ENCODE measurements around the gene MYD88.

Gene MYD88

GRCh38 chr3:38139652-38140051 is 1.2 kb downstream of the MYD88 start:
- no peak for TF ChIP-seq TAF1 (IDR thresholded peaks at IDR 0.05; ENCODE audit: low read depth)
- TF ChIP-seq, protein P1, sequence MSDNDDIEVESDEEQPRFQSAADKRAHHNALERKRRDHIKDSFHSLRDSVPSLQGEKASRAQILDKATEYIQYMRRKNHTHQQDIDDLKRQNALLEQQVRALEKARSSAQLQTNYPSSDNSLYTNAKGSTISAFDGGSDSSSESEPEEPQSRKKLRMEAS (IDR thresholded peaks at IDR 0.05): no peak
- TF ChIP-seq ZBTB7A (IDR thresholded peaks at IDR 0.05; ENCODE audit: low read depth): no peak
- TF ChIP-seq RAD21 (IDR thresholded peaks at IDR 0.05; ENCODE audit: low read depth): no peak
- TF ChIP-seq EP300 (IDR thresholded peaks at IDR 0.05; ENCODE audit: borderline replicate concordance): no peak
- no peak for TF ChIP-seq CEBPB (IDR thresholded peaks at IDR 0.05)
- TF ChIP-seq, protein P2, sequence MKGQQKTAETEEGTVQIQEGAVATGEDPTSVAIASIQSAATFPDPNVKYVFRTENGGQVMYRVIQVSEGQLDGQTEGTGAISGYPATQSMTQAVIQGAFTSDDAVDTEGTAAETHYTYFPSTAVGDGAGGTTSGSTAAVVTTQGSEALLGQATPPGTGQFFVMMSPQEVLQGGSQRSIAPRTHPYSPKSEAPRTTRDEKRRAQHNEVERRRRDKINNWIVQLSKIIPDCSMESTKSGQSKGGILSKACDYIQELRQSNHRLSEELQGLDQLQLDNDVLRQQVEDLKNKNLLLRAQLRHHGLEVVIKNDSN (IDR thresholded peaks at IDR 0.05): no peak
- TF ChIP-seq NFIC (IDR thresholded peaks at IDR 0.05): no peak
- no peak for TF ChIP-seq TCF12 (IDR thresholded peaks at IDR 0.05; ENCODE audit: low read depth)
- TF ChIP-seq REST (IDR thresholded peaks at IDR 0.05; ENCODE audit: low read depth): no peak
- TF ChIP-seq TEAD4 (IDR thresholded peaks at IDR 0.05): no peak
- no peak for TF ChIP-seq YY1 (IDR thresholded peaks at IDR 0.05; ENCODE audit: low read depth)
- TF ChIP-seq EGR1 (IDR thresholded peaks at IDR 0.05): no peak
- no peak for TF ChIP-seq CREB1 (IDR thresholded peaks at IDR 0.05; ENCODE audit: low read depth)
- TF ChIP-seq FOXM1 (IDR thresholded peaks at IDR 0.05; ENCODE audit: borderline replicate concordance, low read depth): no peak

GRCh38 chr3:38140326-38141172 is 2.1 kb downstream of the MYD88 start:
- TF ChIP-seq REST (IDR thresholded peaks at IDR 0.05; ENCODE audit: low read depth) (no peak), RAD21 (IDR thresholded peaks at IDR 0.05; ENCODE audit: low read depth) (peak; percentile 26; the same call in 1 of the 2 replicates)

GRCh38 chr3:38141173-38141951 is 2.9 kb downstream of the MYD88 start:
- no peak for TF ChIP-seq CREB1 (IDR thresholded peaks at IDR 0.05; ENCODE audit: low read depth)
- TF ChIP-seq ZBTB7A (IDR thresholded peaks at IDR 0.05; ENCODE audit: low read depth): no peak

GRCh38 chr3:38141952-38142273 is 3.5 kb downstream of the MYD88 start:
- no peak for TF ChIP-seq TAF1 (IDR thresholded peaks at IDR 0.05; ENCODE audit: low read depth)
- TF ChIP-seq NFIC (IDR thresholded peaks at IDR 0.05): no peak
- TF ChIP-seq EP300 (IDR thresholded peaks at IDR 0.05; ENCODE audit: borderline replicate concordance): no peak
- TF ChIP-seq, protein P2 (IDR thresholded peaks at IDR 0.05): no peak
- TF ChIP-seq CEBPB (IDR thresholded peaks at IDR 0.05): no peak

DNA sequence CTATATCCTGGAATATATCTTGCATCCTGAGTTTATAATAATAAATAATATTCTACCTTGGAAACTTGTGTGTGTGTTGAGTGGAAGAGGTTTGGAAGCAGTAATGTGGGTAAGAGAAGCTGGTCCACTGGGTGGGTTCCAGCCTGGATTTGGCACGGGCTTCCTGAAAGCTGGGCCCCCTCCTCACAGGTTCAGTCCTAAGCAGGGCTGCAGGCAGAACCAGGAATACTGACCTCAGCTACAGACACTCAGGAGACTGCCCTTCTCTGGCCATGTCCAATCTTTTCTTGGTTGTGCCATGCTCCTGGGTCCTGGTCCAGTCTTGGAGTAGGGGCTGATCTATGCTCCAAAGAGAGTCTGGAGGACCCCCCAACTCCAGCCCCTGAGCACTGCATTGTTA is 4.5 kb downstream of the MYD88 start:
- TF ChIP-seq, protein P1 (IDR thresholded peaks at IDR 0.05): no peak
- TF ChIP-seq CREB1 (IDR thresholded peaks at IDR 0.05; ENCODE audit: low read depth): no peak
- no peak for TF ChIP-seq CEBPB (IDR thresholded peaks at IDR 0.05)
- TF ChIP-seq EGR1 (IDR thresholded peaks at IDR 0.05): no peak

- TF ChIP-seq YY1 (IDR thresholded peaks at IDR 0.05; ENCODE audit: low read depth): no peak
- no peak for TF ChIP-seq EGR1 (IDR thresholded peaks at IDR 0.05)
Measured at GRCh38 chr3:38143511-38143910, 5.0 kb downstream of the MYD88 start.

DNA sequence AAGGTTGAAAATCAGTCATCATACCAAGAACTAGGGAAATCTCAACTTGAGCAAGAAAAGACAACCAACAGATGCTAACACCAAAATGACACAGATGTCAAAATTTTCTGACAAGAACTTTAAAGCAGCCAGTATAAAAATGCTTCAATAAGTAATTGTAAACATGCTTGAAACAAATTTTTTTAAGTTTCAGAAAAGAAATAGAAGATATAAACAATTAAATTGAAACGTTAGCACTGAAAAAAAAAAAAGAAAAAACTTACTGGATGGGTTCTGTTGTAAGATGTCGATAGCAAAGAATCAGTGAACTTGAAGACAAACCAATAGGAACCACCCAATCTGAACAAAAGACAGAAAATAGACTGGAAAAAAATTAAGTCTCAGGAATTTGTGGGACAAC is 8.0 kb downstream of the MYD88 start:
- TF ChIP-seq REST (IDR thresholded peaks at IDR 0.05; ENCODE audit: low read depth): no peak
- no peak for TF ChIP-seq NFIC (IDR thresholded peaks at IDR 0.05)
- TF ChIP-seq, protein P2 (IDR thresholded peaks at IDR 0.05): no peak
- TF ChIP-seq, protein P1 (IDR thresholded peaks at IDR 0.05): no peak
- TF ChIP-seq TCF12 (IDR thresholded peaks at IDR 0.05; ENCODE audit: low read depth): no peak
- TF ChIP-seq EP300 (IDR thresholded peaks at IDR 0.05; ENCODE audit: borderline replicate concordance): no peak
- no peak for TF ChIP-seq TAF1 (IDR thresholded peaks at IDR 0.05; ENCODE audit: low read depth)
- TF ChIP-seq RAD21 (IDR thresholded peaks at IDR 0.05; ENCODE audit: low read depth): no peak
- no peak for TF ChIP-seq TEAD4 (IDR thresholded peaks at IDR 0.05)
- TF ChIP-seq CEBPB (IDR thresholded peaks at IDR 0.05): no peak
- no peak for TF ChIP-seq ZBTB7A (IDR thresholded peaks at IDR 0.05; ENCODE audit: low read depth)
- no peak for TF ChIP-seq YY1 (IDR thresholded peaks at IDR 0.05; ENCODE audit: low read depth)
- no peak for TF ChIP-seq FOXM1 (IDR thresholded peaks at IDR 0.05; ENCODE audit: borderline replicate concordance, low read depth)
